ENCODE data around the gene TRPM3.

GRCh38 chr9:70883963-70884793 lies 237.2 kb downstream of the TRPM3 start:
- TF ChIP-seq E2F4 (CRISPR knock-in tag; IDR thresholded peaks at IDR 0.05; ENCODE audit: borderline replicate concordance, low read depth), result no peak
- no peak for TF ChIP-seq FOXJ3 (CRISPR knock-in tag; IDR thresholded peaks at IDR 0.05; ENCODE audit: borderline replicate concordance)
- TF ChIP-seq CTCF (IDR thresholded peaks at IDR 0.05), result no peak
- no peak for TF ChIP-seq NR2C2 (CRISPR knock-in tag; IDR thresholded peaks at IDR 0.05)
- no peak for TF ChIP-seq NFATC4 (CRISPR knock-in tag; IDR thresholded peaks at IDR 0.05)
- no peak for TF ChIP-seq ZNF671 (CRISPR knock-in tag; IDR thresholded peaks at IDR 0.05)
- TF ChIP-seq OVOL2 (CRISPR knock-in tag; IDR thresholded peaks at IDR 0.05; ENCODE audit: borderline replicate concordance), result no peak
- TF ChIP-seq, protein P1, sequence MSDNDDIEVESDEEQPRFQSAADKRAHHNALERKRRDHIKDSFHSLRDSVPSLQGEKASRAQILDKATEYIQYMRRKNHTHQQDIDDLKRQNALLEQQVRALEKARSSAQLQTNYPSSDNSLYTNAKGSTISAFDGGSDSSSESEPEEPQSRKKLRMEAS (CRISPR knock-in tag; IDR thresholded peaks at IDR 0.05), result no peak

Data from WTC11 (cell line).